ENCODE results near the gene MAPK4. TPM values are rescaled to one million over a fixed set of nuclear protein-coding genes. Genes with fewer than 3 reads are reported as not detected.
"Not testable (repeated sequence)": the region's sequence is repeated elsewhere in the genome, so short reads cannot be mapped to it uniquely, and the experiment has no call there.

The MAPK4 gene
- total RNA-seq, 4 donors from 2014 or later = 0.26 to 2.8 (median 0.77) TPM

DNA sequence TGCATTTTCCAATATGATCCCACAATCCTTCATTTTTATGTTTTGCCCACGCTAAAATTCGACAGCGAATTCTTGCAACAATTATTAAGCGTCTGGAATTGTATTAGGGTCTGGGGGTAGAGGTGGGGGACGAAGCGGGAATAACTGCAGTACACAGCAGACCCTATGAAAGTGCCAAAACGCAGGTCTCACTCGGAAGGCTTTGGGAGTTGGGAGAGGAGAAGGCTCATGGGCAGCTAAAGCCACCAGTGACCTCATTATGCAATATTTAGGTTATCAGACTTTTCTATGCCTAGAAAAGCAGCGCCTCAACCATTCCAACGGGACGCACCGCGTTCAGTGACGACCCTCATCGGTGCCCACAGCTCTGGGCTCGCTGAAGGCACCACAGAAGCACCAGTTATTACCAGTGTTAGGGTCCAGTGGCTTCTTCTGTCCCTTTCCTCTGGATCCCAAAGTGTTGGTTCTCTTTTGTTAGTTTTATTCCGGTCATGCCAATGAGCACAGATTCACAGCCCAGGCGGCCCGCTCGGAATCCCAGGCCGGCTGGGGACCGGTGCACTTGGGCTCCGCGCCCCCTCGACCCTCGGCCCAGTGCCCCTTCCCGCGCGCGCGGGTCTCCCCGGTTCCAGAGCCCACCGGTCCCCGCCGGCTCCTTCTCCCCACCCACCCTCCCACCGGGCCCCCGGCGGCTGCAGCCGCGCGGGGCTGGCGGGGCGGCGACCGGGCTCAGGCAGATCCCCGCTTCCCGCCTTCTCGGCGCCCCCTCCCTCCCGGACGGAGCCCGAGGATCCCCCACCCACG lies 737 bp upstream of the MAPK4 start:
- H3K36me3 ChIP-seq = no peaks in the 10 kb centered on the region
- H3K4me1 ChIP-seq = peaks cover 0 to 12% of the 10 kb centered on the region in 2 donors
- H3K9me3 ChIP-seq = no peaks in the 10 kb centered on the region
- peak overlapping the region; percentile 47 to 82 for H3K27ac ChIP-seq
- DNase-seq = peak in 1 of 2 donors; percentile 14
- peak overlapping the region; percentile 61 for H3K4me3 ChIP-seq
- H3K27me3 ChIP-seq = peaks cover 0 to 9% of the 10 kb centered on the region in 2 donors
- intact Hi-C loops (cut with DNase I; ENCODE audit: low total_unique reads) = no loop called here
- no peak for TF ChIP-seq POLR2A (IDR thresholded peaks at IDR 0.05)
- TF ChIP-seq, protein P1, sequence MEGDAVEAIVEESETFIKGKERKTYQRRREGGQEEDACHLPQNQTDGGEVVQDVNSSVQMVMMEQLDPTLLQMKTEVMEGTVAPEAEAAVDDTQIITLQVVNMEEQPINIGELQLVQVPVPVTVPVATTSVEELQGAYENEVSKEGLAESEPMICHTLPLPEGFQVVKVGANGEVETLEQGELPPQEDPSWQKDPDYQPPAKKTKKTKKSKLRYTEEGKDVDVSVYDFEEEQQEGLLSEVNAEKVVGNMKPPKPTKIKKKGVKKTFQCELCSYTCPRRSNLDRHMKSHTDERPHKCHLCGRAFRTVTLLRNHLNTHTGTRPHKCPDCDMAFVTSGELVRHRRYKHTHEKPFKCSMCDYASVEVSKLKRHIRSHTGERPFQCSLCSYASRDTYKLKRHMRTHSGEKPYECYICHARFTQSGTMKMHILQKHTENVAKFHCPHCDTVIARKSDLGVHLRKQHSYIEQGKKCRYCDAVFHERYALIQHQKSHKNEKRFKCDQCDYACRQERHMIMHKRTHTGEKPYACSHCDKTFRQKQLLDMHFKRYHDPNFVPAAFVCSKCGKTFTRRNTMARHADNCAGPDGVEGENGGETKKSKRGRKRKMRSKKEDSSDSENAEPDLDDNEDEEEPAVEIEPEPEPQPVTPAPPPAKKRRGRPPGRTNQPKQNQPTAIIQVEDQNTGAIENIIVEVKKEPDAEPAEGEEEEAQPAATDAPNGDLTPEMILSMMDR (IDR thresholded peaks at IDR 0.05) = no peak

DNA sequence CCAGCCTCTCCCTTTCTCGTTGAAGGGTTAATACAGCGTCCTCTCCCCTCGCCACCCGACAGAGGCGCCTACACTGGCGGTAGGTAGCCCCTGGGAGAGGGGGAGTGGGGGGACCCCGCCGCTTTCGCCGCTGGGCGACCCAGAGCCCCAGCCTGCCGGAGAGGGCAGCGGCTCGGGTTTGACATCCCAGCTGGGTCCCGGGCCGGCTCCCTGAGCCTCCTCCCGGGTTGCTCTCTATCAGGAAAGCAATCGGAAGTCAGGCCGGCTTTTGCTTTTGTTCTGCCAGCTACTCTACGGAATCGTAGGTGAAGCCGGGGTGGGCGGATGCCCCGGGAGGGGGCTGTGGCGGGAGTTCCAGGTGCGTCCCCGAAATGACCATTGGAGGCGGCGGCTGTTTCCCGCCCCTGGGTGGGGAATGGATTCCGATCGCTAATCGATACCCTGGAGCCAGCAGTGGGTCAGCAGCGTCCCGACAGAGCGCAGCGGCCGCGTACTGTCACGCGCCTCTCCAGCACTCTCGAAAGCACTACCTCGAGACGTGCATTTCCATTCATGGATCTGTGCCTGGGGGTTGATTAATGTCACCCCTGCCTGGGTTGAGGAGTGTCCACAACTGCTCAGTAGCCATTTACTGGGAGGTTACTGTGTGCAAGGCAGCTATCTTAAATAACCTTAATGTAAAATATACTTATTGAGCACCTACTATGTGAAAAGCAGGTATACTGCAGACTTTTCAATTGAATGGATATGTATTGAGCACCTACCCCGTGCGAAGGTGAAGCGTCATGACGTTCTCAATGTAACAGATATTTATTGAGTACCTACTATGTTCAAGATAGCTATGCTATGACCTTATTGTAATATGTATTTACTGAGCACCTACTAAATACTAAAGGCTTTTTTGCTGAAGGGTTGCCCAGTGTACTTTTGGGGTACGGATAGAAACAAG lies 1.1 kb downstream of the MAPK4 start:
- DNase-seq = peak in 1 of 2 donors; percentile 13
- Histone ChIP-seq H3K36me3 (no peaks in the 10 kb centered on the region), H3K27ac (peak overlapping the region; percentile 18 to 68), H3K4me1 (peaks cover 0 to 12% of the 10 kb centered on the region in 2 donors), H3K4me3 (peak overlapping the region; percentile 61), H3K9me3 (no peaks in the 10 kb centered on the region), H3K27me3 (peaks cover 0 to 9% of the 10 kb centered on the region in 2 donors)
- TF ChIP-seq, protein P1 (IDR thresholded peaks at IDR 0.05) = no peak
- no peak for TF ChIP-seq POLR2A (IDR thresholded peaks at IDR 0.05)
- intact Hi-C loops (cut with DNase I; ENCODE audit: low total_unique reads) = no loop called here

DNA sequence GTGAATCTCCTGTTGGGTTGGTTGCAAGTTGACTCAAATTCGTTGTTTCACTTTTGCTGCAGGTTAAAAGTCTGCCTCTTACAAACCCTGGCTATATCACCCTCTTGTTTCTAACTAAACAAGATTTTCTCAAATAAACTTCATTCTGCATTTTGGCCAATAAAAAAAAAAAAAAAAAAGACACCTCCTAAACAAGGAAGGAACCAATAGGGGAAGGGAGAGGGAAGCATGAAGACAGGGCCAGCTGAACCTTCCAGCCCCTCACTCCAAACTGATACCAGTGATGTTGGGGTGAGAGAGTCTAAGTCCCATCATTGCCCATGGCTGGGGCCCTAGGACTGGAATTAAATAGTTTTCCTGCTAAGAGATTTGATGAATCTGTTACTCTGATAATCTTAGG lies 2.4 kb downstream of the MAPK4 start:
- H3K9me3 ChIP-seq; H3K4me3 ChIP-seq; H3K27me3 ChIP-seq; H3K36me3 ChIP-seq; intact Hi-C loops (cut with DNase I; ENCODE audit: low total_unique reads); H3K27ac ChIP-seq; DNase-seq: not testable (repeated sequence)
- H3K4me1 ChIP-seq = peaks cover 0 to 12% of the 10 kb centered on the region in 2 donors

GRCh38 chr18:50562686-50563085 lies 2.8 kb downstream of the MAPK4 start:
- no peak for DNase-seq
- TF ChIP-seq, protein P1 (IDR thresholded peaks at IDR 0.05) = no peak
- no peak for TF ChIP-seq POLR2A (IDR thresholded peaks at IDR 0.05)
- intact Hi-C loops (cut with DNase I; ENCODE audit: low total_unique reads) = no loop called here

GRCh38 chr18:50563376-50563775 lies 3.5 kb downstream of the MAPK4 start:
- DNase-seq = no peak
- Histone ChIP-seq H3K27me3 (peaks cover 0 to 9% of the 10 kb centered on the region in 2 donors), H3K36me3 (no peaks in the 10 kb centered on the region), H3K4me1 (peaks cover 0 to 12% of the 10 kb centered on the region in 2 donors), H3K27ac (no peak overlapping the region), H3K9me3 (no peaks in the 10 kb centered on the region), H3K4me3 (no peak overlapping the region)
- TF ChIP-seq, protein P1 (IDR thresholded peaks at IDR 0.05) = no peak
- no peak for TF ChIP-seq POLR2A (IDR thresholded peaks at IDR 0.05)
- intact Hi-C loops (cut with DNase I; ENCODE audit: low total_unique reads) = no loop called here

More at GRCh38 chr18:50562686-50563085, 2.8 kb downstream of the MAPK4 start:
- Histone ChIP-seq H3K4me1 (peaks cover 0 to 12% of the 10 kb centered on the region in 2 donors), H3K36me3 (no peaks in the 10 kb centered on the region), H3K27me3 (peaks cover 0 to 9% of the 10 kb centered on the region in 2 donors), H3K27ac (no peak overlapping the region), H3K9me3 (no peaks in the 10 kb centered on the region), H3K4me3 (no peak overlapping the region)

All from uterus (tissue), 4 donors.